A673 (cell line): Measurements from ENCODE around the gene TRAF5. TPM values are rescaled to one million over a fixed set of nuclear protein-coding genes. Genes with fewer than 3 reads are reported as not detected.

Experiments used
- BruUV-seq: library from RNA; stranded (reverse); fragments of 400-500 nt; replicated peaks from 2 replicates; lab custom pipeline; 2021; lab: Mats Ljungman, UMichigan
- CTCF ChIA-PET: fragments of 300-600 bp; sonication (Branson Sonifier 250); formaldehyde crosslinking; loops from one replicate; lab custom pipeline; 2022; ENCODE audit warnings: antibody characterized with exemption; lab: Charles Lee
- POLR2A ChIA-PET: fragments of 300-600 bp; sonication (Branson Sonifier 250); formaldehyde crosslinking; loops from one replicate; lab custom pipeline; 2022; ENCODE audit warnings: antibody characterized with exemption; ENCODE audit not compliant: low non-redundant PET; lab: Charles Lee
- DNase-seq: peaks from one replicate; pipeline ENCODE4 v3.0.0-alpha.2; 2015; ENCODE audit warnings: low spot score
- H3K27ac ChIP-seq: fragments of 200-600 bp; sonication (generic); 2 replicates; pipeline ENCODE4 v1.5.1; 2016; ENCODE audit warnings: mixed run types, low read depth, mild to moderate bottlenecking, mixed read lengths, antibody characterized with exemption, low read length; ENCODE audit not compliant: poor library complexity, severe bottlenecking
- H3K27me3 ChIP-seq: fragments of 200-600 bp; sonication (generic); replicated peaks from 2 replicates; pipeline ENCODE4 v1.6.1; 2017; ENCODE audit warnings: mixed run types, low read depth, mild to moderate bottlenecking, mixed read lengths, antibody characterized with exemption, low read length; ENCODE audit not compliant: insufficient read depth, poor library complexity
- H3K36me3 ChIP-seq: fragments of 200-600 bp; sonication (generic); 2 replicates; pipeline ENCODE4 v1.6.1; 2016; ENCODE audit warnings: mixed run types, mild to moderate bottlenecking, mixed read lengths, antibody characterized with exemption, low read length; ENCODE audit not compliant: insufficient read depth, poor library complexity, severe bottlenecking
- H3K4me1 ChIP-seq: fragments of 200-600 bp; sonication (generic); 2 replicates; pipeline ENCODE4 v1.6.1; 2017; ENCODE audit warnings: mixed run types, mild to moderate bottlenecking, mixed read lengths, antibody characterized with exemption, low read length; ENCODE audit not compliant: insufficient read depth, poor library complexity, severe bottlenecking
- H3K4me3 ChIP-seq: fragments of 200-600 bp; sonication (generic); 2 replicates; pipeline ENCODE4 v1.5.1; 2016; ENCODE audit warnings: low read depth, mixed run types, mild to moderate bottlenecking, mixed read lengths, low read length; ENCODE audit not compliant: poor library complexity, severe bottlenecking
- H3K9me3 ChIP-seq: fragments of 200-600 bp; sonication (generic); 2 replicates; pipeline ENCODE4 v1.6.1; 2016; ENCODE audit warnings: mixed run types, low read depth, mild to moderate bottlenecking, mixed read lengths, antibody characterized with exemption, low read length; ENCODE audit not compliant: poor library complexity, severe bottlenecking
- CTCF ChIP-seq: fragments of 300-800, 200-600 bp; sonication (generic); conservative IDR thresholded peaks from 2 replicates; pipeline ENCODE4 v1.5.1; 2017; ENCODE audit warnings: low read depth, mild to moderate bottlenecking, antibody characterized with exemption, low read length, moderate library complexity, mixed read lengths
- EZH2 ChIP-seq: fragments of 200-600 bp; sonication (generic); IDR thresholded peaks from 2 replicates; pipeline ENCODE4 v1.6.1; 2017; ENCODE audit warnings: borderline replicate concordance, low read depth, mild to moderate bottlenecking, mixed read lengths, antibody characterized with exemption, low read length; ENCODE audit not compliant: poor library complexity, severe bottlenecking
- intact Hi-C: fragments of 100-400 bp; cut with micrococcal nuclease; formaldehyde crosslinking; loops from one replicate; pipeline ENCODE4 v1.10.0; 2022; ENCODE audit not compliant: unreplicated experiment
- total RNA-seq: library from RNA; stranded (reverse); gene quantifications from 2 replicates; pipeline ENCODE4 v1.2.3, GENCODE V29; 2021

TRAF5 gene
- total RNA-seq, 1 experiment from 2014 or later: 7.1 TPM

- CTCF ChIA-PET: no interaction called here
- Histone ChIP-seq H3K27me3 (no peaks in the 10 kb centered on the region), H3K36me3 (no peaks in the 10 kb centered on the region), H3K4me3 (no peak overlapping the region), H3K27ac (no peak overlapping the region), H3K9me3 (no peaks in the 10 kb centered on the region), H3K4me1 (peaks cover 11% of the 10 kb centered on the region)
- no peak for DNase-seq
- TF ChIP-seq CTCF (no peak), EZH2 (no peak)
- POLR2A ChIA-PET: no interaction called here
- intact Hi-C loops: no loop called here
- BruUV-seq: no TSS peak
These were observed 44.9 kb downstream of the TRAF5 start for GRCh38 chr1:211371406-211372105.

- Histone ChIP-seq H3K9me3 (no peaks in the 10 kb centered on the region), H3K27ac (no peak overlapping the region), H3K4me1 (peaks cover 11% of the 10 kb centered on the region), H3K27me3 (no peaks in the 10 kb centered on the region), H3K36me3 (no peaks in the 10 kb centered on the region), H3K4me3 (no peak overlapping the region)
- intact Hi-C loops: no loop called here
- CTCF ChIA-PET: no interaction called here
- TF ChIP-seq EZH2 (no peak), CTCF (no peak)
- no TSS peak for BruUV-seq
- POLR2A ChIA-PET: no interaction called here
- no peak for DNase-seq
These were observed 45.8 kb downstream of the TRAF5 start for GRCh38 chr1:211372463-211372862.

GRCh38 chr1:211375146-211375818 is 48.6 kb downstream of the TRAF5 start:
- Histone ChIP-seq H3K9me3 (no peaks in the 10 kb centered on the region), H3K4me3 (no peak overlapping the region), H3K4me1 (peaks cover 11% of the 10 kb centered on the region), H3K36me3 (no peaks in the 10 kb centered on the region), H3K27me3 (no peaks in the 10 kb centered on the region), H3K27ac (no peak overlapping the region)
- ChIA-PET CTCF (no interaction called here), POLR2A (no interaction called here)
- intact Hi-C loops: no loop called here
- no TSS peak for BruUV-seq
- no peak for TF ChIP-seq EZH2
- no peak for TF ChIP-seq CTCF
- no peak for DNase-seq
